ENCODE data around the gene RIC8B. TPM values are rescaled to one million over a fixed set of nuclear protein-coding genes. Genes with fewer than 3 reads are reported as not detected.

RIC8B gene
- total RNA-seq, 2 donors from 2014 or later, result 12.9 to 27.5 TPM

- Histone ChIP-seq H3K27me3 (replicated peaks; ENCODE audit: insufficient read depth) (no peaks in the 10 kb centered on the region), H3K27ac (no peak overlapping the region), H3K4me1 (ENCODE audit: control insufficient read depth in 1 of 2, low read depth in 2 of 2) (no peaks in the 10 kb centered on the region), H3K36me3 (no peaks in the 10 kb centered on the region), H3K4me3 (no peak overlapping the region), H3K9me3 (no peaks in the 10 kb centered on the region)
- no peak for DNase-seq (ENCODE audit: low spot score)
- no peak for TF ChIP-seq CTCF (IDR thresholded peaks at IDR 0.05)
- ATAC-seq (ENCODE audit: insufficient number of reproducible peaks, low FRiP score, low read depth), result no peak
Observed at GRCh38 chr12:106911581-106911980, 137.1 kb downstream of the RIC8B start.

- no peak for TF ChIP-seq CTCF (IDR thresholded peaks at IDR 0.05)
- ATAC-seq (ENCODE audit: insufficient number of reproducible peaks, low FRiP score, low read depth) (no peak), DNase-seq (ENCODE audit: low spot score) (no peak)
- H3K4me3 ChIP-seq, result no peak overlapping the region
- no peaks in the 10 kb centered on the region for H3K4me1 ChIP-seq (ENCODE audit: control insufficient read depth in 1 of 2, low read depth in 2 of 2)
- H3K36me3 ChIP-seq, result no peaks in the 10 kb centered on the region
- no peaks in the 10 kb centered on the region for H3K27me3 ChIP-seq (replicated peaks; ENCODE audit: insufficient read depth)
- H3K27ac ChIP-seq, result no peak overlapping the region
- no peaks in the 10 kb centered on the region for H3K9me3 ChIP-seq
Observed at GRCh38 chr12:106913456-106913855, 139.0 kb downstream of the RIC8B start.

- no peak for TF ChIP-seq CTCF (IDR thresholded peaks at IDR 0.05)
- no peaks in the 10 kb centered on the region for H3K9me3 ChIP-seq
- DNase-seq (ENCODE audit: low spot score), result no peak
- H3K4me1 ChIP-seq (ENCODE audit: control insufficient read depth in 1 of 2, low read depth in 2 of 2), result no peaks in the 10 kb centered on the region
- no peak overlapping the region for H3K27ac ChIP-seq
- no peaks in the 10 kb centered on the region for H3K36me3 ChIP-seq
- no peak overlapping the region for H3K4me3 ChIP-seq
- no peak for ATAC-seq (ENCODE audit: insufficient number of reproducible peaks, low FRiP score, low read depth)
- no peaks in the 10 kb centered on the region for H3K27me3 ChIP-seq (replicated peaks; ENCODE audit: insufficient read depth)
Observed at GRCh38 chr12:106914796-106915634, 140.5 kb downstream of the RIC8B start.

- ATAC-seq (ENCODE audit: insufficient number of reproducible peaks, low FRiP score, low read depth), result no peak
- no peaks in the 10 kb centered on the region for H3K9me3 ChIP-seq
- no peaks in the 10 kb centered on the region for H3K4me1 ChIP-seq (ENCODE audit: control insufficient read depth in 1 of 2, low read depth in 2 of 2)
Observed at GRCh38 chr12:106915635-106916026, 141.1 kb downstream of the RIC8B start.

GRCh38 chr12:106917503-106917902 is 143.0 kb downstream of the RIC8B start:
- no peak for TF ChIP-seq CTCF (IDR thresholded peaks at IDR 0.05)
- ATAC-seq (ENCODE audit: insufficient number of reproducible peaks, low FRiP score, low read depth) (no peak), DNase-seq (ENCODE audit: low spot score) (no peak)
- H3K27ac ChIP-seq, result no peak overlapping the region
- H3K36me3 ChIP-seq, result no peaks in the 10 kb centered on the region
- H3K4me1 ChIP-seq (ENCODE audit: control insufficient read depth in 1 of 2, low read depth in 2 of 2), result no peaks in the 10 kb centered on the region
- H3K9me3 ChIP-seq, result no peaks in the 10 kb centered on the region
- no peaks in the 10 kb centered on the region for H3K27me3 ChIP-seq (replicated peaks; ENCODE audit: insufficient read depth)
- no peak overlapping the region for H3K4me3 ChIP-seq

More at GRCh38 chr12:106915635-106916026, 141.1 kb downstream of the RIC8B start:
- H3K4me3 ChIP-seq, result no peak overlapping the region
- TF ChIP-seq CTCF (IDR thresholded peaks at IDR 0.05), result no peak
- H3K36me3 ChIP-seq, result no peaks in the 10 kb centered on the region
- no peak overlapping the region for H3K27ac ChIP-seq
- H3K27me3 ChIP-seq (replicated peaks; ENCODE audit: insufficient read depth), result no peaks in the 10 kb centered on the region
- no peak for DNase-seq (ENCODE audit: low spot score)

Measured in thoracic aorta (tissue), 2 donors.